Measurements from ENCODE around the gene RERE.

- TF ChIP-seq EZH2phosphoT487 (conservative IDR thresholded peaks at IDR 0.05; ENCODE audit: low read length) = no peak
- no peak for TF ChIP-seq CTCF (IDR thresholded peaks at IDR 0.05; ENCODE audit: insufficient read depth, low read length, poor library complexity, severe bottlenecking)
Observed at GRCh38 chr1:8329439-8329838, 488.0 kb downstream of the RERE start.

All from SU-DHL-6 (cell line).